Measurements from ENCODE around the gene NEK6.

- no peak for TF ChIP-seq POLR2A (IDR thresholded peaks at IDR 0.05)
- no peak for TF ChIP-seq CTCF (IDR thresholded peaks at IDR 0.05)
Measured at GRCh38 chr9:124309667-124310084, 51.9 kb downstream of the NEK6 start.

All from esophagus squamous epithelium (tissue), 4 donors.